B cell (primary cell): ENCODE results near the gene PRR14. TPM values are rescaled to one million over a fixed set of nuclear protein-coding genes. Genes with fewer than 3 reads are reported as not detected.
A peak's percentile ranks its signal among the peaks of the same experiment; 100 is the strongest.

ENCODE experiments used
- ATAC-seq: fragments of 200-7000 bp; cut with Tn5 transposase; one replicate; pipeline ENCODE4 v1.10.0; 2021; ENCODE audit warnings: low read depth, mild to moderate bottlenecking, moderate number of reproducible peaks, moderate library complexity
- CTCF ChIA-PET: fragments of 350-600 bp; sonication (Branson Sonifier 250); formaldehyde crosslinking; loops from one replicate; lab custom pipeline; 2021; ENCODE audit warnings: antibody characterized with exemption, inconsistent platforms; lab: Charles Lee
- POLR2A ChIA-PET: fragments of 350-600 bp; sonication (Branson Sonifier 250); formaldehyde crosslinking; loops from one replicate; lab custom pipeline; 2021; ENCODE audit warnings: antibody characterized with exemption; lab: Charles Lee
- DNase-seq: peaks from one replicate; pipeline ENCODE4 v3.0.0; 2013
- H2AFZ ChIP-seq: 2 replicates; pipeline ENCODE4 v1.6.1; 2012; ENCODE audit warnings: mild to moderate bottlenecking, low read depth, low read length; ENCODE audit not compliant: insufficient read depth, poor library complexity, severe bottlenecking
- H3K27ac ChIP-seq, 2 donors: 1 replicate in 1 of 2; 2 replicates in 1 of 2; pipeline ENCODE4 v1.5.1; 2012 to 2013; ENCODE audit warnings: low read length in 2 of 2, mild to moderate bottlenecking in 2 of 2, moderate library complexity in 1 of 2
- H3K27me3 ChIP-seq, 4 experiments: fragments of 200-600 bp in 1 of 4; sonication (generic) in 1 of 4; replicated peaks in 1 of 4; 1 replicate in 2 of 4; 2 replicates in 2 of 4; pipeline versions ENCODE4 v1.6.1 to v1.7.0; 2013 to 2016; ENCODE audit warnings: low read length in 3 of 4, mild to moderate bottlenecking in 2 of 4, mixed read lengths in 1 of 4, moderate library complexity in 1 of 4; ENCODE audit not compliant: insufficient read depth in 4 of 4, control insufficient read depth in 3 of 4; ENCODE audit errors: control extremely low read depth in 1 of 4
- H3K36me3 ChIP-seq, 2 experiments: replicated peaks in 1 of 2; 1 replicate in 1 of 2; 2 replicates in 1 of 2; pipeline versions ENCODE4 v1.6.1 to v1.7.1; 2013; ENCODE audit warnings: low read length in 1 of 2; ENCODE audit not compliant: insufficient read depth in 2 of 2, control insufficient read depth in 1 of 2; ENCODE audit errors: control extremely low read depth in 1 of 2, extremely low read depth in 1 of 2
- H3K4me1 ChIP-seq, 2 donors: fragments of 200-600 bp in 1 of 2; sonication (generic) in 1 of 2; 1 replicate in 1 of 2; 2 replicates in 1 of 2; pipeline versions ENCODE4 v1.5.1 to v1.6.1; 2013 to 2017; ENCODE audit warnings: low read length in 2 of 2; ENCODE audit not compliant: control insufficient read depth in 2 of 2, insufficient read depth in 2 of 2
- H3K4me2 ChIP-seq: replicated peaks from 2 replicates; pipeline ENCODE3; 2012; ENCODE audit warnings: mild to moderate bottlenecking, low read depth, low read length; ENCODE audit not compliant: poor library complexity, severe bottlenecking
- H3K4me3 ChIP-seq, 5 experiments: fragments of 200-600 bp in 1 of 5; sonication (generic) in 1 of 5; 1 replicate in 3 of 5; 2 replicates in 2 of 5; pipeline versions ENCODE4 v1.5.1 to v1.7.0; 2011 to 2016; ENCODE audit warnings: low read length in 4 of 5, mild to moderate bottlenecking in 4 of 5, low read depth in 2 of 5, control low read depth in 1 of 5, moderate library complexity in 1 of 5; ENCODE audit not compliant: insufficient read depth in 1 of 5; ENCODE audit errors: control extremely low read depth in 1 of 5, extremely low read depth in 1 of 5
- H3K79me2 ChIP-seq: fragments of 200-600 bp; sonication (generic); one replicate; pipeline ENCODE4 v1.6.0; 2016; ENCODE audit warnings: low read length; ENCODE audit not compliant: control insufficient read depth, insufficient read depth
- H3K9ac ChIP-seq: fragments of 200-600 bp; sonication (generic); 2 replicates; pipeline ENCODE4 v1.6.1; 2017; ENCODE audit warnings: mild to moderate bottlenecking, low read length, moderate library complexity
- H3K9me3 ChIP-seq, 3 donors: one replicate each; pipeline versions ENCODE4 v1.6.1 to v1.7.1; 2013; ENCODE audit warnings: low read length in 2 of 3; ENCODE audit not compliant: control insufficient read depth in 2 of 3, insufficient read depth in 1 of 3; ENCODE audit errors: control extremely low read depth in 1 of 3
- H4K20me1 ChIP-seq: 2 replicates; pipeline ENCODE4 v1.6.0; 2012; ENCODE audit warnings: mild to moderate bottlenecking, low read length; ENCODE audit not compliant: insufficient read depth, control insufficient read depth, poor library complexity, severe bottlenecking
- H3K27ac Mint-ChIP-seq: one replicate; pipeline ENCODE4 v1.8.0; 2021; ENCODE audit warnings: mixed read lengths
- H3K27me3 Mint-ChIP-seq: one replicate; pipeline ENCODE4 v1.8.0; 2021; ENCODE audit warnings: mixed read lengths
- H3K4me1 Mint-ChIP-seq: one replicate; pipeline ENCODE4 v1.8.0; 2021; ENCODE audit warnings: mixed read lengths
- H3K4me3 Mint-ChIP-seq: one replicate; pipeline ENCODE4 v1.8.0; 2021; ENCODE audit warnings: mixed read lengths
- H3K9me3 Mint-ChIP-seq: one replicate; pipeline ENCODE4 v1.8.0; 2022; ENCODE audit warnings: mixed read lengths; ENCODE audit not compliant: insufficient read depth
- CTCF ChIP-seq: fragments of 200-600 bp; IDR thresholded peaks from one replicate; pipeline ENCODE4 v1.8.0; 2022; ENCODE audit warnings: antibody characterized with exemption, mild to moderate bottlenecking
- EZH2 ChIP-seq: IDR thresholded peaks from 2 replicates; pipeline ENCODE4 v1.6.1; 2012; ENCODE audit warnings: borderline replicate concordance, low read depth, mild to moderate bottlenecking, moderate library complexity, low read length; ENCODE audit not compliant: insufficient read depth, poor library complexity, severe bottlenecking
- WGBS: methylation state at CpG from one replicate; pipeline ENCODE4 v1.1.5; 2013; ENCODE audit warnings: missing lambda C conversion rate; ENCODE audit not compliant: insufficient coverage; 5-methylcytosine and 5-hydroxymethylcytosine counted together
- intact Hi-C: fragments of 100-400 bp; cut with micrococcal nuclease; formaldehyde crosslinking; loops from one replicate; pipeline ENCODE4 v1.10.0; 2022
- polyA plus RNA-seq: library from polyadenylated mRNA; depleted of rRNA; stranded (reverse); fragments of >200 nt; gene quantifications from 2 replicates; pipeline ENCODE4 v1.2.3, GENCODE V29; 2012
- total RNA-seq, 2 donors: library from RNA; stranded (reverse); fragments of 120-200 nt in 1 of 2; gene quantifications; 1 replicate in 1 of 2; 2 replicates in 1 of 2; pipeline versions ENCODE4 v1.2.3 to v1.2.4, GENCODE V29; 2013 to 2022

The PRR14 gene
- total and polyA plus RNA-seq, 2 donors (not counting 1 experiment from before 2014, with no cell fraction given) = 62.4 to 95.8 TPM

- H3K27ac ChIP-seq = peak overlapping the region in 1 of 2 donors; percentile 67
- peak overlapping the region; percentile 44 for H3K4me3 Mint-ChIP-seq
- H3K4me2 ChIP-seq = no peak overlapping the region
- ATAC-seq (no peak), DNase-seq (no peak)
- H3K9me3 ChIP-seq = no peaks in the 10 kb centered on the region
- ChIA-PET CTCF (no interaction called here), POLR2A (no interaction called here)
- no peaks in the 10 kb centered on the region for H3K9me3 Mint-ChIP-seq
- peaks cover 0 to 50% of the 10 kb centered on the region in 2 experiments for H3K36me3 ChIP-seq
- peak overlapping the region; percentile 67 for H3K27ac Mint-ChIP-seq
- no peak for TF ChIP-seq CTCF
- TF ChIP-seq EZH2 = no peak
- peaks cover 18% of the 10 kb centered on the region for H3K79me2 ChIP-seq
- no peak overlapping the region for H2AFZ ChIP-seq
- H3K27me3 Mint-ChIP-seq = no peaks in the 10 kb centered on the region
- WGBS = 98% methylated on average over 5 of the region's 8 CpGs
- no peaks in the 10 kb centered on the region for H3K27me3 ChIP-seq
- no peak overlapping the region for H3K4me3 ChIP-seq
- peaks cover 25 to 39% of the 10 kb centered on the region in 2 donors for H3K4me1 ChIP-seq
- H3K9ac ChIP-seq = no peak overlapping the region
- peaks cover 18% of the 10 kb centered on the region for H4K20me1 ChIP-seq
- intact Hi-C loops = loop anchor here (5.0 kb wide), 3 partner anchors 376 to 684 kb away; partner anchors contain the start of genes HIRIP3, INO80E, STX4 and TAOK2
- H3K4me1 Mint-ChIP-seq = peaks cover 29% of the 10 kb centered on the region
These were observed 5.6 kb downstream of the PRR14 start for GRCh38 chr16:30656388-30656787.

- Histone ChIP-seq H3K4me1 (peaks cover 25 to 40% of the 10 kb centered on the region in 2 donors), H3K79me2 (peaks cover 27% of the 10 kb centered on the region), H3K36me3 (peaks cover 0 to 57% of the 10 kb centered on the region in 2 experiments), H2AFZ (peak overlapping the region; percentile 61), H3K27me3 (no peaks in the 10 kb centered on the region), H3K27ac (peak overlapping the region; percentile 67), H4K20me1 (peaks cover 26% of the 10 kb centered on the region), H3K9me3 (no peaks in the 10 kb centered on the region), H3K9ac (peak overlapping the region; percentile 63), H3K4me3 (peak overlapping the region; percentile 34 to 66 (median 50)), H3K4me2 (peak overlapping the region; percentile 85)
- intact Hi-C loops = loop anchor here (5.0 kb wide), 3 partner anchors 375 to 685 kb away; partner anchors contain the start of genes HIRIP3, INO80E, STX4 and TAOK2
- Mint-ChIP-seq H3K4me1 (peaks cover 33% of the 10 kb centered on the region), H3K27ac (peak overlapping the region; percentile 100), H3K27me3 (no peaks in the 10 kb centered on the region), H3K4me3 (peak overlapping the region; percentile 97), H3K9me3 (no peaks in the 10 kb centered on the region)
- CTCF ChIA-PET = interaction anchor here (0.7 kb wide), 2 partner anchors 40 to 227 kb away, joined by 3 read pairs; partner anchors contain the start of gene DCTPP1
- DNase-seq (no peak), ATAC-seq (no peak)
- POLR2A ChIA-PET = no interaction called here
- TF ChIP-seq EZH2 (no peak), CTCF (no peak)
- 32% methylated on average over 24 of the region's 32 CpGs for WGBS
These were observed 6.5 kb downstream of the PRR14 start for GRCh38 chr16:30656974-30657865.
